Measurements from ENCODE around the gene FBXW4.

Gene FBXW4

GRCh38 chr10:101696632-101697031 lies 1.7 kb upstream of the FBXW4 start:
- DNase-seq (ENCODE audit: low spot score) = no peak

- DNase-seq (ENCODE audit: low spot score) = no peak
Measured at GRCh38 chr10:101695404-101695890, 477 bp upstream of the FBXW4 start.

GRCh38 chr10:101693978-101694673 lies 844 bp downstream of the FBXW4 start:
- peak; percentile 69 for DNase-seq (ENCODE audit: low spot score)

- DNase-seq (ENCODE audit: low spot score) = peak; percentile 44
Measured at GRCh38 chr10:101693651-101693977, 1.4 kb downstream of the FBXW4 start.

GRCh38 chr10:101691081-101691480 lies 3.9 kb downstream of the FBXW4 start:
- DNase-seq (ENCODE audit: low spot score) = no peak

GRCh38 chr10:101690461-101690860 lies 4.5 kb downstream of the FBXW4 start:
- DNase-seq (ENCODE audit: low spot score) = no peak

- no peak for DNase-seq (ENCODE audit: low spot score)
Measured at GRCh38 chr10:101687071-101687658, 7.8 kb downstream of the FBXW4 start.

GRCh38 chr10:101686133-101686925 lies 8.6 kb downstream of the FBXW4 start:
- no peak for DNase-seq (ENCODE audit: low spot score)

GRCh38 chr10:101684782-101685181 lies 10.2 kb downstream of the FBXW4 start:
- DNase-seq (ENCODE audit: low spot score) = no peak

- DNase-seq (ENCODE audit: low spot score) = no peak
Measured at GRCh38 chr10:101683276-101683675, 11.7 kb downstream of the FBXW4 start.

GRCh38 chr10:101682172-101682825 lies 12.7 kb downstream of the FBXW4 start:
- DNase-seq (ENCODE audit: low spot score) = no peak

- no peak for DNase-seq (ENCODE audit: low spot score)
Measured at GRCh38 chr10:101676565-101676964, 18.4 kb downstream of the FBXW4 start.

GRCh38 chr10:101675115-101675514 lies 19.9 kb downstream of the FBXW4 start:
- no peak for DNase-seq (ENCODE audit: low spot score)

- DNase-seq (ENCODE audit: low spot score) = no peak
Measured at GRCh38 chr10:101672536-101672935, 22.4 kb downstream of the FBXW4 start.

- no peak for DNase-seq (ENCODE audit: low spot score)
Measured at GRCh38 chr10:101671453-101671852, 23.5 kb downstream of the FBXW4 start.

- DNase-seq (ENCODE audit: low spot score) = no peak
Measured at GRCh38 chr10:101670635-101671034, 24.3 kb downstream of the FBXW4 start.

GRCh38 chr10:101669181-101669580 lies 25.8 kb downstream of the FBXW4 start:
- DNase-seq (ENCODE audit: low spot score) = no peak

- DNase-seq (ENCODE audit: low spot score) = no peak
Measured at GRCh38 chr10:101668566-101668965, 26.4 kb downstream of the FBXW4 start.

- DNase-seq (ENCODE audit: low spot score) = no peak
Measured at GRCh38 chr10:101666083-101666482, 28.9 kb downstream of the FBXW4 start.

- no peak for DNase-seq (ENCODE audit: low spot score)
Measured at GRCh38 chr10:101663097-101663496, 31.9 kb downstream of the FBXW4 start.

GRCh38 chr10:101660256-101660655 lies 34.7 kb downstream of the FBXW4 start:
- DNase-seq (ENCODE audit: low spot score) = no peak

GRCh38 chr10:101658975-101659374 lies 36.0 kb downstream of the FBXW4 start:
- DNase-seq (ENCODE audit: low spot score) = no peak

GRCh38 chr10:101656890-101657289 lies 38.1 kb downstream of the FBXW4 start:
- no peak for DNase-seq (ENCODE audit: low spot score)
